ENCODE data around the gene KCNIP4.

The KCNIP4 gene

DNA sequence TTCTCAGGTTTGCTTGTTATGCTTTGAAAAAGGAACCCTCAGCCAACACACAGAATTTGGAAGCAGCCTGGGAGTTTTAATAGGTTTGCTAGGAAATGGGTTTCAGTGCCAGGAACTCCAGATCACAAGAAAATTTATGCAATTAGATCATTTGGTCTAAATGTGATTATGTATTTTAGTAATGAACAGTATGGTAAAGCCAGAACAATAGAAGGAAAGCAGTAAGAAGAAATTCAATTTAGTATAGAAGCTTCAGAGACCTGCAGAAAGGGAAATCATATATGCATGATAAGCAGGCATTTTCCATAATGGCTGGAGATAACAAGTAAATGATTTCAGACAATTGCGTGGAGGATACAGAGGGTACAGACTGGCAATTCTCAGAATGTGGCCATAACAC, 184.7 kb downstream of the KCNIP4 start:
- DNase-seq (ENCODE audit: low read depth), result no peak

DNA sequence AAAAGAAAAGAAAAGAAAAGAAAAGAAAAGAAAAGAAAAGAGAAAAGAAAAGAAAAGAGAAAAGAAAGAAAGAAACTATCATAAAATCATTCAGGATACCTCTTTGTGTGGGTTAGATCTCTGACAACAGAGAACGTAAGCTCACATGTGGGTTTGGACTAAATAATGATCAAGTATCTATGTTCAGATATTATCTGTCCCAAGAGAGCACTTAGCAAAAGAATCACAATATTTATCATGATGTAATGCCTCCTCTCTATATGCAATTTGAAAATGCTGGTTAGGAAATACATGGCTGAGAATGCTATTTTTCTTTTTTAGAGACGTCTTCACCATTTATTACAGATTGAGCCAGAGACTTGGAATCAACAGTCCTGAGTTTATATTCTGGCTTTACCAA, 191.3 kb downstream of the KCNIP4 start:
- no peak for DNase-seq (ENCODE audit: low read depth)

DNA sequence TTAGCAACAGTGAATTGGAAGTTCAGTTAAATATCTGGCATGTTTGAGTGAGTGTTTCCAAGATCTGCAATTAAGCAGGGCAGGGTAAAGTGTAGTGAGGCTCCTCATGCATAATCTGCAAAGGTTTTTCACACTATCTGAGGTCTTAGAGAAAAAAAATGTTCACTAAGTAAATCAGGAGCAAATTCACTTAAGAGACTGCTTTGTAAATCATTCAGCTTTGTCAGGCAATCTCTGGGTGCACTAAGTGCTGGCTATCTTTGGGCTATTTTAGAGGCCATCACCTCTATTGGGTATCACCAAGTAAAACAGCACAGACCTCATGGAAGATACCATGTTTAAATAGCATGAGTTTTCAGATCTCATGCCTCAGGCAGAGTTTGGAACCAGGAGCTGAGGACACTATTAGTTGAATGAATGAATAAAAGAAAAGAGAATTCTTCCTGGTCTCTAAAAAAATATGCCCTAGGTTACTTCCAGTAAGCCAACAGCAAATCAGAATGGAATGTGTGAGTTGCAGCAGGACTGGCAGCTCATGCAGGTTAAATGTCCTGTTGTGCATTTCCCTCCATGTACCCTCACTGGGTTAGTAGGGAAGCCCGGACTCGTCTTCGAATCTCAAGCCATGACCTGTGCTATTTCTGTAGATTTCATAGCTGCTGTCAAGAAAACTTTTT, 195.3 kb downstream of the KCNIP4 start:
- no peak for DNase-seq (ENCODE audit: low read depth)

DNA sequence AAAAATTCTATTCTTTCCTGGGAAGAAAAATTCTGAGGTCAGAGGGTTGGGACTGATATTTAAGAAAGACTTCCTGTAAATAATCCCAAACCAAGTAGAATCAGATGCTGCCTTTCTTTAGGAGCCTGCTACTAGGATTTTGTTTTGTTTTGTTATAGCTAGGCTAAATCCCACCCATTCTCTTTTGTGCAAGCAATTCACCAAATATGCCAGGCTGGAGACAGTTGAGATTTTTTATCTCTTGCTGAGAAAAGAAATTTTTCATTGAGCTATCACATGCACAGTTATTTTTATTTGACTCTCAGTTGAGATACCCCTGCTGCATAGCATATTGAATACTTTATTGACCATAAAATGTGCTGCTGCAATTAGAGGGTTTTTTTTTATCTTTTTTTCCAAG, 196.0 kb downstream of the KCNIP4 start:
- no peak for DNase-seq (ENCODE audit: low read depth)

DNA sequence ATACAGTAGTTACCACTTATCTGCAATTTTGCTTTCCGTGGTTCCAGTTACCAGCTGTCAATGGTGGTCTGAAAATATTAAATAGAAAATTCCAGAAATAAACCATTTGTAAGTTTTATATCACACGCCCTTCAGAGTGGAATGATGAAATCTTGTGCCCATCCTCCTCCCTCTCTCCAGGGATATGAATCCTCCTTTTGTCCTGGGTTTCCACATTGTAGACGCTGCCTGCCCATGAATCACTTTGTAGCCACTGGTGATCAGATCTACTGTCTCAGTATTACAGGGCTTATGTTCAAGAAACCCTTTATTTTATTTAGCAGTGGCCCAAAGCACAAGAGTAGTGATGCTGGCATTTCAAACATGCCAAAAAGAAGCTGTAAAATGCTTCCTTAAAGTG, 198.6 kb downstream of the KCNIP4 start:
- no peak for DNase-seq (ENCODE audit: low read depth)

DNA sequence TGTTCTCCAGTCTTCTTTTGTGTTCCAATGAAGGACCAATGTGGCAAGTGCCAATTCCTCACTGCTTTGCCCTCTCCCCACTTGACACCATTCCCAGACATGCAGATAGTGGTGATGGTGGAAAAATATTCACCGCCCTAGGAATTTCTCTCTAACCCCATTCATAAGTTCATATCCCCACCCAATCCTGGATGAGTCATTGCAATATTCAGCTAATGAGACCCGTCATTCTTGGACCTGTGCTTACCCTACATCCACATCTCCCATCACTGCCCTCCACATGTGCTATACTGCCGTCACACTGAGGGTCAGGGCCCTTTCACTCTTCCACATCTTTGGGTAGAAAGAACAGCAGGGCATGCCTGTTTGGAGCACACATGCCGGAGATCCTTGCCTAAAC, 199.2 kb downstream of the KCNIP4 start:
- DNase-seq (ENCODE audit: low read depth), result no peak

- DNase-seq (ENCODE audit: low read depth), result no peak
These were observed 204.5 kb downstream of the KCNIP4 start for GRCh38 chr4:21744046-21744445.

- DNase-seq (ENCODE audit: low read depth), result no peak
These were observed 206.2 kb downstream of the KCNIP4 start for GRCh38 chr4:21742326-21742725.

- DNase-seq (ENCODE audit: low read depth), result no peak
These were observed 209.8 kb downstream of the KCNIP4 start for GRCh38 chr4:21738821-21739220.

- no peak for DNase-seq (ENCODE audit: low read depth)
These were observed 212.7 kb downstream of the KCNIP4 start for GRCh38 chr4:21735866-21736265.

DNA sequence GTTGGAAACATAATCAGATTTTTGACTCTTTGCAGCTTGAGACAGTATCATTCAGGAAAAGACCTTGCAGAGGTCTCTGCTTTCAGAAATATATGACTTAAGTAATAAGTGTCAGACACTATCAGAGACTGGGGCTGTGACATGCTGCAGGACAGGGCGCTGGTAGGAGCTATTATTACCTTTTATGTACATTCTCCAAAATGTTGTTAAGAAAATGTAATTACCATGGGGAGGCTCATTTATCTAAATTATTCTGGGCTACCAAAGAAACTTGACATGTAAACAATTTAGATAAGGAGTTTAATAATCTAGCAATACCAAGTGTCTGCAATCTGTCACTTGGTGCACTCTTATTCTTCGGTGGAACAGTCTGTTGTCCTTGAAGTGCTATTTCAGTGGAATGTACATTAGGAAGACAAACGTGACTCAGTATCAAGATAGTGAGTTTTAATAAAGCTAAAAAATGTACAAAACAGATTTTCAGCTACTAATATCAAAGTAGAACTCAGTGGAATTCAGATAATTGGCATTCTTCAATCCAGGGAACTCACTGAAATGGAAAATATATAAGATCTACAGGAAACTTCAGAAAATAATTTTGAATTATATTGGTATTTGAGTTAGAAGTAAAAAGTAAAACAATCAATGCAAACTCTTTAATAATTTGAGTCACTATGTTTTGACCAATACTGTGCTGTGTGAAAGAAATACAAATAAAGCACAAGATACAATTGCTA, 214.5 kb downstream of the KCNIP4 start:
- DNase-seq (ENCODE audit: low read depth), result no peak

DNA sequence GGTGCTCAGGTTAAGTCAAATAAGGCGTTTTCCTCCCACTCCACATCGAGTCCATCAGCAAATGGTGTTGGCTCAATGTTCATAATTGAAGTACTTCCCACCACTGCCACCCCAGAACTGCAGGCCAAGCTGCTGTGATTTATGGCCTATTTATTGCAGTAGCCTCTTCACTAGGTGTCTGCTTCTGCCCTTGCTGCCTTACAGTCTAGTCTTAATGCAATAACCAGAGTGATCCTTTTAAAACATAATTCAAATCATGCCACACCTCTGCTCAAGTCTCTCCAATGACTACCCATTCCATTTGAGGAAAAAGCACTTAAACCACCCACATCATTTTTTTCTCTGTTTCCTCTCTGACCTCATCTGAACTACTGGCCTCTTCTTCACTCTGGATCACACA, 220.3 kb downstream of the KCNIP4 start:
- DNase-seq (ENCODE audit: low read depth), result no peak

DNA sequence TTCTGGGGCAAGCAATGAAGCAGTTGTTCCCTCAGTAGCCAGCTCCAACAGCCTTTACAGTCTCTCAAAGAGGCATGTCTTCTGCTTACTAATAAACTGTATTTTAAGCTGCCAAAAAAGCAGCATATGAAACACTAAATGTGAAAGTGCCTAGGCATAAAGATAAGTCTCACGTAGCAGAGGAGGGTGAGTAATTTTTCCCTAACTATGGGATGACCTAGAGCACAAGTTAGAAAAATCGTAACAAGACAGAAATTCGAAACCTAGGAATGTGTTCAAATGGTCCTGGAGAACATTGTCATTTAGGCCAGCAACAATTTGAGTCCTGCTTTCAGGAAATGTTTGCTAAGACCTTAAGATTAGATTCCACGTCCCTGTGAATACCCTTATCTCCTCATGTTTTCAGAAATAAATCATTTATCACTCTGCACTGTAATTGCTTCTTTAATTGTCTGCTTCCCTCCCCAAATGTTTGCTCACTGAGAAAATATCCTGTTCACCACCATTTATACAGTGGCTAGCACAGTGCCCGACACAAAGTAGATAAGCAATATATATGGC, 222.2 kb downstream of the KCNIP4 start:
- no peak for DNase-seq (ENCODE audit: low read depth)

DNA sequence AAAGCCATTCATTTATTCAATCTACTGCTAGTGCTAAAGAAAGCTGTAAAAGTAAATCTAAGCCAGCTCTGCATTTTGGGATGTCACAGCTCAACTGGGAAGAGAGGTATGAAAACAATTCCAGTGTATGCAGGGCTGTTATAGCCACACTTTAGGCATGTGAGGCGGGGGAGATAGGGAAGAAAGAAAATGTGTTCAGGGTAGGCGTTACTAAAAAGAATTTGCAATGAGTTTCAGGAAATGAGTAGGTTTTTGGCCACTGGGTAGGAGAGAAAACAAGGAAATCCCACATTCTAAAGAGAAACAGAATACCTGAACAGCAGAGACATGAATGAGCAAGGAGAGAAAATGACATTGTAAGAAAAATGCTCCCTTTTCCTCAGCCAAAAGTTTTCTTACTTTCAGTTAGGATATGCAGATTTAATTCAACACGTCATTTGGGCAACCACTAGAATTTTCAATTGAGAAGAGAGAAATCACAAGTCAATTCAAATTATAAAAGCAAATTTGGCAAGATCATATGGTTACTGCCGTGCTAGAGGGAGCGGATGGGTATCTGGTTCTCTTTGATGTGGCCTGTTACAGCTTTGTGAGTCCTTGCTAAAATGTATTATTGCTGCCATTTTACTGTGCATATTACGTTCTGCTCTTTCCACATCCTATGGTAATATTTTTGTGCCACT, 226.3 kb downstream of the KCNIP4 start:
- DNase-seq (ENCODE audit: low read depth), result no peak

DNA sequence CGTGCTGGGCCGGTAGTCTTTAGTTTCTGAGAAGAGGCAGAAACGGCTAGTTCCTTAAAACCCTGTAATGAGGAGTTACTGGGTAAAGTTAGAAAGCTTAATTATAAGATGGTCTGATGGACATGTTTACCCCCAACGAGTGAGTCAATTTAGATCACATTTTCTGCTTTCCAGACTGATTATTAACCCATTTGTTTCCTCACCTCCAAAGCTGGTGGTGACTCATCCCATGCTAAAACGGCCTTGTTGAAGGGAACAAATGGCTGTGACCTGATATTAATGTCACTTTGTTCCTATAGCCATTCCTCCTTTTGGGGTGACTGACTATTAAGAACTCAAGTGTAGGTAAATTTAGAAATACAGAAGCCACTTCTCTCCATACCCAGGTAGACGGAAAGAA, 232.0 kb downstream of the KCNIP4 start:
- no peak for DNase-seq (ENCODE audit: low read depth)

DNA sequence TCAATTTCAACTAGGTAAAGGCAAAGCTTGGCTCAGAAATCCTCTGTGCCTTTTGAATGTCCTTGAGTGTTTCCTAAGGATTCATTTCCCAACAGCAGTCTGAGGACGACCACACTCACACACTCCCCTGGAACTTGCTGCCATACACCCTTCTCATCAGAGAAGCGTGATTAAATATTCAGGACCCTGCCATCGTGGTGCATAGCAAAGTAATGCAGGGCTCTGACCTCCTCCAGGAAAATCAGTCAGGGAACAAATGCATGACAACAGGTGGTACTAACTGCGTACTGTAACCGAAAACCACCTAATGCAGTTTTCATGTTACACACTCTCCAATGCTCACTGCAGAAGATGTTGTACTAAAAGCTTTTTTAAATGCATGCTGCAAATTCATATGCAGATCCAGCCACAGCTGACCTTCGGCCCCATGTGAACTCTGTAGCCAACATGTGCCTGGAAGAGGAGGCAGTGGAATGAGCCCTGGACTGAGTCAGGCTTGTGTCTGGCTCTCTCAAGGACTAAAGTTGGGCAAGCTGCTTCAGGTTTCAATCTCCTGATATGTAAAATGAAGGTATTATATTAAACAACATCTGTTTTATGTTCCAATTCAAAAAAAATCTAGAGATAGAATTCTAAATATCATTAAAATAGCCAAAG, 238.3 kb downstream of the KCNIP4 start:
- no peak for DNase-seq (ENCODE audit: low read depth)

DNA sequence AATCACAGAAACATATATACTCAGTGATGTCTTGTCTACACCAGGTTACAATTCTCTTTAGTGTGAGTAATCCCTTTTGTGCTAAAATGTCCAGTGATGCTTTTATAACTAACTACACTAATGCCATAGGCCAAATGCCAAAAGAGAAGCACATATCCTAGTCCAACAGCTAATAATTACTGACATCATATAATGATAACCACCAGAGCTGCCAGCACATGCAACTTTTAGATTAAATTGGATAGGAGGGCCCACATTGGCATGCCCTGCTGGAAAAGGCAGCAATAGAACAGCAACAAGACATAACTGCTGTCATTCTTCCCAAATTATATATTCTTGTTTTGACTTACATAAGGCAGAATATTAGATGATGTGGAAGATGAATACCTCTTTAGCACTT, 238.8 kb downstream of the KCNIP4 start:
- DNase-seq (ENCODE audit: low read depth), result no peak

DNA sequence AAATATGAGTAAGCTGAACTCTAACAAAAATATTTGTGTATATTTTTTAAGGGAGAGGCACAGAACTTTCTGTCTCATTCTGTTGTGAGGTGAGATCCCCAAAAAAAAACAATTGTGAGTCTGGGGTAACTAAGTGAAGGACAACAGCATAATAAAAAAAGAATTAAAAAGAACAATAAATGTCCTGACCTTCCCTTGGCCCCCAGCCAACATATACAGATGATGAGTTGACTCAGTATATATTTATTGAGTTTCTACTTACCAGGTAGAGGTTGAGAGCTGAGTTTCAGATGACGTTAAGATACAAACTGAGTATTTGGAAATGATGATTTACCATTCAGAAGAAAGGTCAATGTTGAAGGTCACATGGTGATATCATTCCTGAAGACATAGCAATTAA, 239.5 kb downstream of the KCNIP4 start:
- DNase-seq (ENCODE audit: low read depth), result no peak

GRCh38 chr4:21699446-21699845, 249.1 kb downstream of the KCNIP4 start:
- no peak for DNase-seq (ENCODE audit: low read depth)

DNA sequence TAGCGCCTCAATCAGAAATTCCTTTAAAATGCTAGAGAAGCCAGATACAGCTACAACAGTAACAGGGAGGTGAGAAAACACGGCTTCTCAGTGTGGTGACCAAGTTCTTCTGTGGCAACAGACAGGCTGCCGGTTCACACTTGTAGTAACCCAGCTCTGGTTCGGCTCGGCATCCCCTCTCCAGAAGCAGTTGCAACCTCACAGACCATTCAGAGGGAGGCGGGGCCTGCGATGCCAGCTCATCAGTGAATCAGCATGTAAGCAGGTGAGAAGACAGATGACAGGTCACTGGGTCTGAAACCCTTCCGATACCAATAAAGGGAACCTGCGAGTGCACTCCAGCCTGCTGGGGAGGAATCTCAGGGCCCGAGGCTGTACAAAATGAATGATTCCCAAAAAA, 251.0 kb downstream of the KCNIP4 start:
- no peak for DNase-seq (ENCODE audit: low read depth)

DNA sequence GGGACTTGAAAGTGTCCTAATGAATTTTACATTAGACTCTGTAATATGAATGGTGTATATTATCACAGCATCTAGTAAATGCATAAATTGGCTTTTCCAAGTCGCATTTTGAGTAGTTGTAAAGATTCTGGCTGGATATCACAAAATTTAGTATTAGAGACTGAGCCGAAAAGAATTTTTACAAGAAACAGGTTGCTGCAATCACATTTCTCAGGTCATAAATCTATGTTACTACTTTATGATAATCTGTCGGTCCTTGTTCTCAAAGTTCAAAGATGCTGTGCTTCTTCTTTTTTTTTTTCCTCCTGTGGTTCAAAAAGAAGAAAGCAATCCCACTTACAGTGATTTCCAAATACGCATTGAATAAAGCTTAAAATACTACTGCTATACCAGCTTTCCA, 253.4 kb downstream of the KCNIP4 start:
- no peak for DNase-seq (ENCODE audit: low read depth)

DNA sequence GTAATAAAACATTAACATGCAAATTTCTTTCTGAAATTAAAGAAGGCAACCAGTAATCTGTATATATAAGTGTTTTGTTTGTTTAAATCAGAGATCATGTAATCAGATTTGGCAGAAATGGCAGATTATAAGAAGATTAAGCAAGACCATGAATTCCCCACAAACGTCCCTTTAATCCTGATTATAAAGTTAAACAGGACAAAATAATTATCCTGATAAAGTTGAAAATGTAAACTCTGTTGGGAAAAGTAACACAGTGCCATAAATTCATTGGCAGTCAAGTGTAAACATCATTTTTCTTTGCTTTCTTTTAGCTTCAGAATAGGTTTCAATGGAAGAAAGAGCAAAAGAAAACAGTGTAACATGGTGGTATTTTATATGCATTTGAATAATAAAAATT, 256.3 kb downstream of the KCNIP4 start:
- DNase-seq (ENCODE audit: low read depth), result no peak
